GM21423 (cell line): ENCODE measurements around the gene PCSK1N.

ENCODE experiments used
- ATAC-seq: cut with Tn5 transposase; IDR thresholded peaks from one replicate; pipeline ENCODE4 v1.9.1; 2021; ENCODE audit warnings: mild to moderate bottlenecking, moderate library complexity; ENCODE audit not compliant: unreplicated experiment

PCSK1N gene

DNA sequence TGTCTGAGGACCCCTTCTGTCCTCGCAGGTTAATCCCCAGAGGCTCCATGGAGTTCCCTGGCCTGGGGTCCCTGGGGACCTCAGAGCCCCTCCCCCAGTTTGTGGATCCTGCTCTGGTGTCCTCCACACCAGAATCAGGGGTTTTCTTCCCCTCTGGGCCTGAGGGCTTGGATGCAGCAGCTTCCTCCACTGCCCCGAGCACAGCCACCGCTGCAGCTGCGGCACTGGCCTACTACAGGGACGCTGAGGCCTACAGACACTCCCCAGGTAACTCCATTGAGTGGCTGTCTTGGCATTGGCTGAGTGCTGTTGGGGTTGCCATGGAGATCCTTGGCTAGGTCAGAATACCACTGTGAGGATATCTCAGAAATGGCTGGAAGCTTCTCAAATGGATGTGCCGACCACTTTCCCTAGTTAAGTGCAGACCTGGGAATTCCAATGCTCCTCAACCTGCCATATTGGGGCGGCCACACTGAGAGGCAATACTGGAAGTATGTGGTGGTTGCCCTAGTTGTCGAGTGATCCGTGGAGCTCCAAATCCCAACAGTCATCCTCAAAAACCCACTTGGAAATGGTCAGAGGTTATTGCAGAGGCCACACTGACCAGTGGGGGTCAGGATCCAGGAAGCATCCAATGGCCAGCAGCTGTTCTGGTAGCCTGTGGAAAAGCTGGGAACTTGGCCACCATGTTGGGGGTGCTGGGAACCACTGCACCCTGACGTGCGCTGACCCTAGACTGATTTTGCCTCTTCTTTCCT, 44.2 kb downstream of the PCSK1N start:
- no peak for ATAC-seq

DNA sequence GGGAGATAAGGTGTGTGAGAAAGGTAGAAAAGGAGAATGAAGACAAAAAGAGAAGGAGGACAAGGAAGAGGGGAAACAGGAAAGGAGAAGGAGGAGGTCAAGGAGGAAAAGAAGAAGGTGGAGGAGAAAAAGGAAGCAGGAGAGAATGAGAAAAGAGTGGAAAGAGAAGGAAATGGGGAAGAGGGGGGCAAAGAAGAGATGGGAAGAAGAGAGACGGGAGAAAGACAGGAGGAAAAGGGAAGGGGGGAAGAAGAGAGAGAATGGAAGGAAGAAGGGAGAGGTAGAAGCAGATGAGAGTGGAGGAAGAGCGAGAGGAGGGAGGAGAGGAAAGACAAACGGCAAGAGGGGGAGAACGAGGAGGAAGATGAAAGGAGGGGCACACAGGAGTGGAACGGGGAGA, 44.9 kb downstream of the PCSK1N start:
- no peak for ATAC-seq

- no peak for ATAC-seq
Observed at GRCh38 chrX:48789366-48790220, 45.8 kb downstream of the PCSK1N start.

DNA sequence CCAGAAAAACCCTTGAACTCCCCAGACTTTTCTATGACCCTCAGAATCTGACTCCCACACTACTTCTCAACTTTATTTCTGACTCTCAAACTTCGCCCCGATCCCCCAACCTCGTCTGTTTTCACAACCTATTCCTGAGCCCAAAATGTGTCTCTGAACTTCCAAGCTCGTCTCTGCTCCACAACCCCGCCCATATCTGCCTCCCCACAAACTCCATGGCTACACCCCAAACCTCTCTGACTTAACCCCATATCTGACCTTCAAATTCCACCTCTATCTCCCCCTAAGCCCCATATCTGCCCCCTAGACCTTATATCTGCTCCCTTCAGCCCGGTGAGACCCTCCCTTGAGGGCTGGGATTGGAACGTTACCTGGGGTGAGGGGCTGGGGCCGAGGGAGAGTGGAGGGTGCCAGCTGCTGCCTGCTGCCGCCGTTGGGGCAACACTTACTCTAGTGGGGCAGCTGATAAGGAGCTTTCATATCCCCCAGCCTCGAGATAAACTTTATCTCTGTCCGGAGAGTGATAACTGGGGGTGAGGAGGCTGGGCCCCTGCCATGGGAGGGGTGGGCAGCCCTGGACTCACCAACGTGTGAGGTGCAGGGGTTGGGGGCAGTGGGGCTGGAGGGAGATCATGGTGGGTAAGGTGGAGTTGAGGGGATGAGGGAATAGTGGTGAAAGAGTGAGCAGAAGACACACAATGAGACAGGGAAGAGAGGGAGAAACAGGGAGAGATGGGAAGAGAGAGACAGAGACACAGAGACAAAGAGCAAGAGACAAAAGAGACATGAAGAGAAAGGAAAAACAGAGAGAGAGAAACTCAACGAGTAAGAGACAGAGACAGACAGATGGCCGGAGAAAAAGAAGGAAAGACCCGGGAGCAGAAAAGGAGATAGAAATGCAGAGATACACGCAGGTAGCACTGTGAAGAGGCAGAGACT, 47.6 kb downstream of the PCSK1N start:
- no peak for ATAC-seq

DNA sequence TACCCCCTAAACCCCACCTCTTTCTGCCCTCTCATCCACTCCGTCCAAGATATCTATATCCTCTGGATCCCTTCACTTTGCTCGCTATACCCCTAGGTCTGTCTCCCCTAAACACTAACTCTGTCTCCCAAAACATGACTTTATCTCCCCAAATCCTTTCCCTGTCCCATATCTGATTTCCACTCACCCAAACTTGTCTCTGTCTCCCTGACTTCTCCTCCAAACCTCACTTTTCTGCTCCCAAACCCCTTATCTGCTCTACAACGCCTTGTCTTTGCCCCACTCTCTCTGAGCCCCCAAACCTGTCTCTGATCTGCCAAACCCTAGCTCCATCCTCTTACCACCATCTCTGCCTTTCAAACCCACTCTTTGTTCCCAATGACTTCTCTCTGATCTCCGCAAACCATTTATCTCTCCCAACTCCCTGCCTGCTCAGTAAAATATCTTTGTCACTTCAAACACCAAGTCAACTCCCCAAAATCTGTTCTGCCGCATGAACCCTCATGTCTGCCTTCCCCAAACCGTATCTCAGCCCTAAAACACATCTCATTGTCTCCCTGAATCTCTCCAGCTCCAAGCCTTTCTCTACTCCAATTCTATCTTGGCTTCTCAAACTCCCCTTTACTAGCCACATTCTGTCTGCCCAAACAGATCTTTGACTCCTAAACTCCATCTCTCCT, 48.4 kb downstream of the PCSK1N start:
- ATAC-seq, result no peak

DNA sequence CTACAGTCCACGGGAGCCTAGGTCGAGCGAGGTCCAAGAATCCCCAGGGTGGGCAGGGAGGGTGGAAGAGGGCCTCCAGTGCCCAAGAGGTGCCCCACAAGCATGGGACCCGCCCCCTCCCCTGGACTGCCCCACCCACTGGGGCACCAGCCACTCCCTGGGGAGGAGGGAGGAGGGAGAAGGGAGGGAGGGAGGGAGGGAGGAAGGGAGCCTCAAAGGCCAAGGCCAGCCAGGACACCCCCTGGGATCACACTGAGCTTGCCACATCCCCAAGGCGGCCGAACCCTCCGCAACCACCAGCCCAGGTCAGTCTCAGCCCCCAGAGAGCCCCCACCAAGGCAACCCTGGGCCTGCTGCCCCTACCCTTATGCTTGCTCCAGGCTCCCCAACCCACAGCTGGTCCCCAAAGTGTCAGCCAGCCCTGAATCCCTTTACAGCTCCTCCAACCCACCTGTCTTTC, 49.0 kb downstream of the PCSK1N start, which contains the start of gene GATA1:
TSS of gene GATA1 (plus strand) at position 250 of the 460 bp plus-strand sequence. CDS start 4,520 bp downstream, outside the sequence.
- no peak for ATAC-seq

- no peak for ATAC-seq
Observed at GRCh38 chrX:48785540-48786214, 49.7 kb downstream of the PCSK1N start.

- no peak for ATAC-seq
Observed at GRCh38 chrX:48785186-48785539, 50.2 kb downstream of the PCSK1N start.

DNA sequence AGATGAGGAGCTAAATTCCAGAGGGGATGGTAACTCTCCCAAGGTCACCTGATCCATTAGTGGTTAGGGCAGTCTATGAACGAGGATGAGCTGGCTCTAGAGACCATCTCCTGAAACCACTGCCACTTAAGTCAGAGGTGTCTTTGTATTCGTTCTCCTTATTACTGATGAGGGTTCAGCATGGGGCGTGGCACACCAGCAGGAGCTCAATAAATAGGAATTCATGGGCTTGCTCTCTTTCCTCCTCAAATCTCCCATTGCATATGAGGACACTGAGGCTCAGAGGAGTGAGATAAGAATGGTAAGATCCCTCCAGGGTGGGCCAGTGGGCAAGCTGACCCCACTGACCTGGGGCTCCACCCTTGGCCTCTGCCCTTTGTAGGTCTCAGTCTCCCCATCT, 50.7 kb downstream of the PCSK1N start:
- no peak for ATAC-seq

DNA sequence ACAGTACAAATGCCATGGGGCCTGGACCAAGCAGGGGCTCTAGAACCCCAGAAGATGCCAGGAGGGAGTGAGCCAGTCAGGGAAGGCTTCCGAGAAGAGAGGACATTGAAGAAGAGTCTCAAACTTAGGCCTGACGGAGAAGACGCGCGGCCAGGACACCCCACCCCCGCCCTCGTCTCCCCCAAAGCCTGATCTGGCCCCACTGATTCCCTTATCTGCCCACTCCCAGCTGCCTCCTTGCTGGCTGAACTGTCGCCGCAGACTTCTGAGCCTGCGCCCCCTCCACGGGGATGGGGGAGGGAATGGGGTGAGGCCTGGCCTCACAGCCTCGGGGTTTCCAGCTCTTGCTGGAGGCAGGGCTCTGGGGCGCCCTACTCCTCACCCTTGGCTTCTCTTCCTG, 52.6 kb downstream of the PCSK1N start:
- ATAC-seq, result no peak

DNA sequence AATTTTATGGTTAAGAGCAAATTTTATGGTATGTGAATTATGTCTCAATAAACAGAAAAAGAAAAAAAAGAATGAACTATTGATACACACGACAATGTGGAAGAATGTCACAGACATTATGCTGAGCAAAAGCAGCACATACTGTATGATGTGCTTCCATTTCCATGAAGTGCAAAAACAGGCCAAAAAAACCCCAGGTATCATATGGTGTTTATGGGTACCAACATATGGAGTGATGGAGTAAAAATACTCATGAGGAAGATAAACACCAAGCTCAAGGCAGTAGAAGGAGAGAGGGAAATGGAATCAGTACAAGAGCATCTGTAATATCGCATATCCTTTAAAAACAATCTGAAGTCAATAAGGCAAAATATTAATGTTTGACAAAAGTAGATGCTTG, 53.2 kb downstream of the PCSK1N start:
- no peak for ATAC-seq

DNA sequence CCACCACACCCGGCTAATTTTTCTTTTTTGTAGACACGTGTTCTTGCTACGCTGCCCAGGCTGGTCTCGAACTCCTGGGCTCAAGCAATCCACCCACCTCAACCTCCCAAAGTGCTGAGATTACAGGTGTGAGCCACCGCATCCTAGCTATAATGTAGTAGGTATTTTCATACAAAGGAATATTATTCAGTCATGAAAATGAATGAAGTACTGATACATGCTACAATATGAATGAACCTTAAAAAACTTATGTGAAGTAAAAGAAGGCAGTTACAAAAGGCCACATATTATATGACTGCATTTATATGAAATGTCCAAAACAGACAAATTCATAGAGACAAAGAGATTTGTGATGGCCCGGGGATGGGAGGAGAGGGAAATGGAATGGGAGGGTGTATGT, 53.7 kb downstream of the PCSK1N start:
- no peak for ATAC-seq
